Breast epithelium (tissue), 3 donors: ENCODE data around the gene KCNIP4.

Experiments used
- POLR2A ChIP-seq: fragments of 450-650 bp; IDR thresholded peaks from one replicate; pipeline ENCODE4 v1.6.1; 2016; ENCODE audit warnings: antibody characterized with exemption, mild to moderate bottlenecking, moderate library complexity
- TF ChIP-seq, protein P1 (sequence below), 3 donors: fragments of 450-650 bp; IDR thresholded peaks; one replicate each; pipeline ENCODE4 v1.5.1; 2016 to 2017; ENCODE audit warnings: antibody characterized with exemption in 3 of 3, mild to moderate bottlenecking in 3 of 3, moderate library complexity in 3 of 3

DNA sequence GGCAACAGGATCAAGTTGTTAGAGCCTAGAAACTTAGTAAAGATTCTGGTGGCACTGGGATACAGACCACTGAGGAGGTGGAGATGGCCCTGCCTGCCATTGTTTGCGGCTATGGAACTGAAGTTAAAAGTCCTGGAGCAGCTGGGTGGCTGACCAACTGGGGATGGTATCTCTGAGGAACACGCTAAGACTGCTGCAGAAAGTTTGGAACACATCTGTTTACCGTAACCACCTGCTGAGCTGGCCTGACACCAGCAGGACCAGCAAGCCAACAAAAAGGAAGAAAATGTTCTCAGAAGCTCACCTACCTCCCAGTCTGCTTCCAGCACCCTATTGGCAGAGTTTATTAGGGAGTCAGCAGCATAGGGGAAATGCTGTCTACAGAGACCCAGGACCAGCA is 1265.7 kb downstream of the KCNIP4 start:
- no peak for TF ChIP-seq POLR2A
- TF ChIP-seq, protein P1, sequence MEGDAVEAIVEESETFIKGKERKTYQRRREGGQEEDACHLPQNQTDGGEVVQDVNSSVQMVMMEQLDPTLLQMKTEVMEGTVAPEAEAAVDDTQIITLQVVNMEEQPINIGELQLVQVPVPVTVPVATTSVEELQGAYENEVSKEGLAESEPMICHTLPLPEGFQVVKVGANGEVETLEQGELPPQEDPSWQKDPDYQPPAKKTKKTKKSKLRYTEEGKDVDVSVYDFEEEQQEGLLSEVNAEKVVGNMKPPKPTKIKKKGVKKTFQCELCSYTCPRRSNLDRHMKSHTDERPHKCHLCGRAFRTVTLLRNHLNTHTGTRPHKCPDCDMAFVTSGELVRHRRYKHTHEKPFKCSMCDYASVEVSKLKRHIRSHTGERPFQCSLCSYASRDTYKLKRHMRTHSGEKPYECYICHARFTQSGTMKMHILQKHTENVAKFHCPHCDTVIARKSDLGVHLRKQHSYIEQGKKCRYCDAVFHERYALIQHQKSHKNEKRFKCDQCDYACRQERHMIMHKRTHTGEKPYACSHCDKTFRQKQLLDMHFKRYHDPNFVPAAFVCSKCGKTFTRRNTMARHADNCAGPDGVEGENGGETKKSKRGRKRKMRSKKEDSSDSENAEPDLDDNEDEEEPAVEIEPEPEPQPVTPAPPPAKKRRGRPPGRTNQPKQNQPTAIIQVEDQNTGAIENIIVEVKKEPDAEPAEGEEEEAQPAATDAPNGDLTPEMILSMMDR (IDR thresholded peaks at IDR 0.05), result no peak
